ENCODE results near the gene CORO7.

The CORO7 gene

GRCh38 chr16:4309833-4310266, 106.5 kb downstream of the CORO7 start:
- peak; percentile 80 for TF ChIP-seq CTCF (IDR thresholded peaks at IDR 0.05; ENCODE audit: borderline replicate concordance, control extremely low read depth, extremely low read depth, insufficient read depth, missing control alignments)
- in situ Hi-C loops (cut with MboI; ENCODE audit: low sequenced_read_pairs, unreplicated experiment) = no loop called here
- DNase-seq (ENCODE audit: low spot score) = no peak

- no peak for TF ChIP-seq CTCF (IDR thresholded peaks at IDR 0.05; ENCODE audit: borderline replicate concordance, control extremely low read depth, extremely low read depth, insufficient read depth, missing control alignments)
- DNase-seq (ENCODE audit: low spot score) = no peak
- in situ Hi-C loops (cut with MboI; ENCODE audit: low sequenced_read_pairs, unreplicated experiment) = no loop called here
These were observed 107.1 kb downstream of the CORO7 start for GRCh38 chr16:4309102-4309832.

- DNase-seq (ENCODE audit: low spot score) = peak; percentile 99
- TF ChIP-seq CTCF (IDR thresholded peaks at IDR 0.05; ENCODE audit: borderline replicate concordance, control extremely low read depth, extremely low read depth, insufficient read depth, missing control alignments) = no peak
- in situ Hi-C loops (cut with MboI; ENCODE audit: low sequenced_read_pairs, unreplicated experiment) = no loop called here
These were observed 109.0 kb downstream of the CORO7 start for GRCh38 chr16:4307215-4308037.

- no peak for TF ChIP-seq CTCF (IDR thresholded peaks at IDR 0.05; ENCODE audit: borderline replicate concordance, control extremely low read depth, extremely low read depth, insufficient read depth, missing control alignments)
- in situ Hi-C loops (cut with MboI; ENCODE audit: low sequenced_read_pairs, unreplicated experiment) = no loop called here
- no peak for DNase-seq (ENCODE audit: low spot score)
These were observed 109.8 kb downstream of the CORO7 start for GRCh38 chr16:4306470-4307214.

Data from GM13976 (cell line).